Osteoblast (primary cell): ENCODE measurements around the gene GOLGB1. TPM values are rescaled to one million over a fixed set of nuclear protein-coding genes. Genes with fewer than 3 reads are reported as not detected.

Experiments used
- DNase-seq: peaks from one replicate; pipeline ENCODE4 v3.0.0; 2011; ENCODE audit warnings: low spot score, mixed read lengths; ENCODE audit not compliant: insufficient read length; ENCODE audit errors: missing footprints
- H2AFZ ChIP-seq: 2 replicates; pipeline ENCODE4 v1.6.0; 2011; ENCODE audit warnings: mild to moderate bottlenecking, low read length
- H3K27ac ChIP-seq: 2 replicates; pipeline ENCODE4 v1.5.1; 2011; ENCODE audit warnings: mild to moderate bottlenecking, low read depth, low read length, moderate library complexity
- H3K27me3 ChIP-seq: 2 replicates; pipeline ENCODE4 v1.6.0; 2012; ENCODE audit warnings: mild to moderate bottlenecking, control low read depth, inconsistent platforms, low read length, moderate library complexity; ENCODE audit not compliant: insufficient read depth
- H3K36me3 ChIP-seq: 2 replicates; pipeline ENCODE4 v1.5.1; 2011; ENCODE audit warnings: mild to moderate bottlenecking, low read length, control low read depth, moderate library complexity; ENCODE audit not compliant: insufficient read depth
- H3K4me1 ChIP-seq: 2 replicates; pipeline ENCODE4 v1.5.1; 2011; ENCODE audit warnings: mild to moderate bottlenecking, low read length, control low read depth, moderate library complexity; ENCODE audit not compliant: insufficient read depth
- H3K4me2 ChIP-seq: 2 replicates; pipeline ENCODE4 v1.6.0; 2011; ENCODE audit warnings: mild to moderate bottlenecking, low read length; ENCODE audit not compliant: insufficient read depth
- H3K4me3 ChIP-seq: fragments of 200-600 bp; sonication (generic); 3 replicates; pipeline ENCODE4 v1.5.1; 2012; ENCODE audit warnings: mild to moderate bottlenecking, low read length, inconsistent platforms; ENCODE audit not compliant: insufficient read depth
- H3K79me2 ChIP-seq: 2 replicates; pipeline ENCODE4 v1.6.0; 2012; ENCODE audit warnings: mild to moderate bottlenecking, low read length, control low read depth, inconsistent platforms; ENCODE audit not compliant: insufficient read depth
- H3K9me3 ChIP-seq: 2 replicates; pipeline ENCODE4 v1.5.1; 2011; ENCODE audit warnings: low read depth, low read length, control low read depth
- H4K20me1 ChIP-seq: 2 replicates; pipeline ENCODE4 v1.6.0; 2012; ENCODE audit warnings: mild to moderate bottlenecking, low read length, control low read depth; ENCODE audit not compliant: insufficient read depth
- CTCF ChIP-seq: IDR thresholded peaks from 2 replicates; pipeline ENCODE4 v1.5.1; 2011; ENCODE audit warnings: mild to moderate bottlenecking, low read depth, low read length, moderate library complexity; ENCODE audit errors: extremely low read depth
- small RNA-seq: library from RNA; depleted of rRNA; stranded (forward); fragments of <200 nt; gene quantifications from one replicate; pipeline ENCODE3, GENCODE V24; 2012
- total RNA-seq: library from RNA; depleted of rRNA; stranded (reverse); fragments of >200 nt; gene quantifications from 2 replicates; pipeline ENCODE4 v1.2.3, GENCODE V29; 2012

The GOLGB1 gene
- total RNA-seq, 1 donor: 70.6 TPM

- no peaks in the 10 kb centered on the region for H3K27me3 ChIP-seq
- H3K36me3 ChIP-seq: no peaks in the 10 kb centered on the region
- no peak overlapping the region for H3K4me2 ChIP-seq
- no peaks in the 10 kb centered on the region for H4K20me1 ChIP-seq
- H3K4me1 ChIP-seq: no peaks in the 10 kb centered on the region
- H3K4me3 ChIP-seq: no peak overlapping the region
- H3K27ac ChIP-seq: no peak overlapping the region
- H3K9me3 ChIP-seq: no peaks in the 10 kb centered on the region
- no peak overlapping the region for H2AFZ ChIP-seq
- TF ChIP-seq CTCF: no peak
- DNase-seq: no peak
- H3K79me2 ChIP-seq: no peaks in the 10 kb centered on the region
Observed at GRCh38 chr3:121626495-121626894, 123.0 kb downstream of the GOLGB1 start.

DNA sequence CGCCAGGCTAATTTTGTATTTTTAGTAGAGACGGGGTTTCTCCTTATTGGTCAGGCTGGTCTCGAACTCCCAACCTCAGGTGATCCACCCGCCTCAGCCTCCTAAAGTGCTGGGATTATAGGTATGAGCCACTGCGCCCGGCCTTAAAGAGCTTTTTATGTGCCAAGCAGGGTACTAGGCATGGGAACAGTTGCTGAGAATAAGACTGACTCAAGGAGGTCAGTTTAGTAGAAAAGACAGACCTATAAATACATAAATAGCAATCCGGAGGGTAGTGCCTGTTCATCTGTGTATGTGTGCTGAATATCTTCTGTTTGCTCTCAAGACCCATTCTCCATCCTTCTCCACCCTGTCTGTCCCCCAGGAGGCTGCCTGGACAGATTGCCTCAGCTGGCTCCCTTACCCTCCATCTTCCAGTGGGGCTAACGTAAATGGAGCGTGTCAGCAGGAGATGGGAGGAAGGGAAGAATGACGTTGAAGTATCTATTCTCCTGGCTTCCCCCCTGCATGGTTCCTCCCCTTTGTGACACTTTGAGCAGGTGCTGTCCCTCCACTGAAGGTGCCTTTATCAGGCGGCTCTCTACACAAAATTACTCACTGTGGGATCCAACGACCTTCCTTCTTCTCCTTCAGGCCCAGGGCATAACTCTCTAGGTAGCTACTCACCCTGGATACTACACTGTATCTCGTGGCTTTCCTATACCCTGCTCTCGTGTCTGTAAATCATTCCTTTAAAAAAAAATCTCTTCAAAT, 125.2 kb downstream of the GOLGB1 start:
- no peaks in the 10 kb centered on the region for H3K4me1 ChIP-seq
- no peaks in the 10 kb centered on the region for H4K20me1 ChIP-seq
- no peak overlapping the region for H3K4me3 ChIP-seq
- no peak for DNase-seq
- no peak overlapping the region for H3K4me2 ChIP-seq
- no peaks in the 10 kb centered on the region for H3K79me2 ChIP-seq
- H3K27me3 ChIP-seq: peaks cover 4% of the 10 kb centered on the region
- H3K36me3 ChIP-seq: no peaks in the 10 kb centered on the region
- no peaks in the 10 kb centered on the region for H3K9me3 ChIP-seq
- no peak overlapping the region for H2AFZ ChIP-seq
- TF ChIP-seq CTCF: no peak
- no peak overlapping the region for H3K27ac ChIP-seq

DNA sequence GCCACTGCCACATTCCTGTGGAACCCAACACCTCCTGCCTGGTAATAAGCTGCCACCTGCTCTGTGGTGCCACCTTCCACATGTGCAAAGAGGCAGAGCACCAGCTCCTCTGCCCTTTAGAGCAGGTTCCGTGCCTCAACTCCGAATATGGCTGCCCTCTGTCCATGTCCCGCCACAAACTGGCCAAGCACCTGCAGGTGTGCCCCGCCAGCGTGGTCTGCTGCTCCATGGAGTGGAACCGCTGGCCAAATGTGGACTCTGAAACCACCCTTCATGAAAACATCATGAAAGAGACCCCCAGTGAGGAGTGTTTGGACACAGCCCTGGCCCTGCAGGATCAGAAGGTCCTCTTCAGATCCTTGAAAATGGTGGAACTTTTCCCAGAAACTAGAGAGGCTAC, 128.1 kb downstream of the GOLGB1 start:
- Histone ChIP-seq H3K4me1 (no peaks in the 10 kb centered on the region), H3K4me3 (no peak overlapping the region), H3K79me2 (no peaks in the 10 kb centered on the region), H3K27ac (no peak overlapping the region), H3K36me3 (no peaks in the 10 kb centered on the region), H2AFZ (no peak overlapping the region), H4K20me1 (no peaks in the 10 kb centered on the region), H3K27me3 (peaks cover 4% of the 10 kb centered on the region), H3K4me2 (no peak overlapping the region), H3K9me3 (no peaks in the 10 kb centered on the region)
- DNase-seq: no peak
- TF ChIP-seq CTCF: no peak

DNA sequence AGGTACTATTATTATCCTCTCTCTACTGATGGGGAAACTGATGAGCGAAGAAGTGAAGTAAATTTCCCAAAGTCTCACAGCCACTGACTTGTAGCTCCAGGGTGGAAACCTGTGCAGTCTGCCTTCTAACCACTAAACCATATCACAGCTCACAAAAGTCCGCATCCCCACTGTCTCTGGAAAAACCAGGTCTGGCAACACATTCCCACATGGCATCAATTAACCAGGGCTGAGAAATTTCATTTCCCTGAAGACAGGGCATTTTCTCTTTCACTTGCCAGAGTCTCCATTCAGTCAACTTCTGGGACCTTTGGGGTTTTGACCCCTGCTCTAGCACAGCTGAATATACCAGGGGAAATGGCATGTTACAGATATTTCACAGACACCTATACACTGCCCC, 129.8 kb downstream of the GOLGB1 start:
- no peak overlapping the region for H2AFZ ChIP-seq
- TF ChIP-seq CTCF: no peak
- no peak overlapping the region for H3K4me2 ChIP-seq
- no peaks in the 10 kb centered on the region for H3K4me1 ChIP-seq
- H3K4me3 ChIP-seq: no peak overlapping the region
- no peak overlapping the region for H3K27ac ChIP-seq
- H3K27me3 ChIP-seq: peaks cover 4% of the 10 kb centered on the region
- no peaks in the 10 kb centered on the region for H3K36me3 ChIP-seq
- H3K79me2 ChIP-seq: no peaks in the 10 kb centered on the region
- no peaks in the 10 kb centered on the region for H4K20me1 ChIP-seq
- no peak for DNase-seq
- no peaks in the 10 kb centered on the region for H3K9me3 ChIP-seq

Small RNA genes lying within 50 kb of the gene (small RNA-seq; reads per million reads assigned to genes)
- gene RNU4-62P: not detected

Other genes starting within 250 kb of the GOLGB1 start
- 1.4 and 1.5 TPM in 2 replicates for gene POLQ, start 203.8 kb downstream of the GOLGB1 start, total RNA-seq
- not detected in 2 replicates for gene ARGFX, start 181.8 kb downstream of the GOLGB1 start, total RNA-seq
- not detected in 2 replicates for gene FBXO40, start 156.4 kb downstream of the GOLGB1 start, total RNA-seq
- gene HCLS1, start 88.8 kb downstream of the GOLGB1 start, total RNA-seq: 2.9 and 4.1 TPM in 2 replicates
- gene IQCB1, start 85.3 kb upstream of the GOLGB1 start, total RNA-seq: 15.9 and 16.2 TPM in 2 replicates
- gene EAF2, start 85.5 kb upstream of the GOLGB1 start, total RNA-seq: 1.2 and 1.4 TPM in 2 replicates
- gene SLC15A2, start 144.7 kb upstream of the GOLGB1 start, total RNA-seq: under 0.01 and 0.29 TPM in 2 replicates